ENCODE results near the gene SIRT5.

The SIRT5 gene

DNA sequence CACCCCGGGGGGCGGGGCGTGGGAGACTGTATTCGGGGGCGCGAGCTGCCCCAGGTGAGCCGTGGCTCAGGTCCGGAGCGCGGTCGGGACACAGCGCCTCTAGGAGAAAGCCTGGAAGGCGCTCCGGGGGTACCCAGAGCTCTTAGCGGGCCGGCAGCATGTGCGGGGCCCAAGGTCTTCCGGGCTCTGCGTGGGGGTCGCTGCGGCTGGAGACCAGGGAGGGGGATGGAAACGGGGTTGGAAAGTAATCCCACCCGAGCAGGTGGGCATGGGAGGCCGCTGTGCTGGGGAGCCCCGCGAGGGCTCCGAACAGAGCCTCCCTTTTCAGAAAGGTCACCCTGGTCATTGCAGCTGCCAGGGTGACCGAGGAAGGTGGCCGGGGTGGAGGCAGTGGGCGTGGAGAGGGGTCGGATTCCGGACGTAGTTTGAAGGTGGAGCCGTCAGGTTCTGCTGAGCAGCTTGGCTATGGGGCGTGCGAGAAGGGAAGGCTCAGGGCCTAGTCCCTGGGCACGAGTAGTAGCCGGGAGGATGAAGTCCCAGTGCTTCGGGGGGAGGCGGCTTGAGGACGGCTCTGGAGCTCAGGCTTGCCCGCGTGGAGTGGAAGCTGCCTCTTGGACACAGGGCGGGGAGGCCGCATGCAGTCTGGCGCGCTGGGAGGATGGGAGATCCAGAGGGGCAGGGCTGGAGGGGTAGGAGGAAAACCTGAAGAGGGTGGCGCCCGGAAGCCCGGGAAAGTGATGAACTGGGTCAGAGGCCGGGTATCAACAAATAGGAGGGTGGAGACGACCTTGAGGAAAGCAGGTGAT, at the start of gene SIRT5:
SIRT5 (plus strand) TSS at position 31 of the 806 bp plus-strand sequence. CDS start 9,510 bp downstream, outside the sequence.
- peak; percentile 60 for DNase-seq

DNA sequence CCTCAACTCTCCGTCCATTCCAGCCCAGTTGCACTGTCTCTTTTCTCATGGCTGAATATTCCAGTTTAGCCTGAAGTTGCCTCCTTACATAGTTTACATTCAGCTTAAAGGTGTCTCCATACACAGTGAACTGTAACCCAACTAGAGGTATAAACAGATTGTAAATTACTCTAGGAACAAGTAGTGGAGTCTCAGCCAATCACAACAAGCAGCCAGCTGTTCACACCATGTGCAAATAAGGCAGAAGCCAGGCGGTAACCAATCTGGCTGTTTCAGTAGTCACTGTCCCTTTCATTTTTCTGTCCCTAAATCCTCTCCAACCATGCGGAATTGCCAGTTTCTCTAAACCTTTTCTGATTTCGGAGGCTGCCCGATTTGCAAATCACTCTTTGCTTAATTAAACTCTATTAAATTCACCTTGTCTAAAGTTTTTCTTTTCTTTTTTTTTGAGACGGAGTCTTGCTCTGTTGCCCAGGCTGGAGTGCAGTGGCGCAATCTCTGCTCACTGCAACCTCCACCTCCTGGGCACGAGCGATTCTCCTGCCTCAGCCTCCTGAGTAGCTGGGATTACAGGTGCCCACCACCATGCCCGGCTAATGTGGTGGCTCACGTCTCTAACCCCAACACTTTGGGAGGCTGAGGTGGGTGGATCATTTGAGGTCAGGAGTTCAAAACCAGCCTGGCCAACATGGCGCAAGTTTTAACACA, 49.4 kb upstream of the SIRT5 start:
- DNase-seq: no peak

DNA sequence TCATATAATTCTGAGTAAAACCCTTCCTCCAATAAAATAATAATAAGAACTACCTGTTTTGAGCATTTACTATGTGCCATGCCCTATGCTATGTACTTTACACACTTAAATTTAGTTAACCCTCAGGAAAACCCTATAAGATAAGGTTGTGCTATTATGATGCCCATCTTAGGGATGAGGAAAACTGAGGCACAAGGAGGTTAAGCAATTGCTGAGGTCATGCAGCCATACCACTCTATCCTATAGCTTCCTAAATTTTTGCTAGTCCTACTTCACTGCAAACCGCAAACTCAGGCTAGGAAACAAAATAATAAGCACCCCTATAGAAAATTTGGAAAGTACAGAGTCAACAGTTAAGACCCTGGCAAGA, 48.1 kb upstream of the SIRT5 start:
- no peak for DNase-seq

DNA sequence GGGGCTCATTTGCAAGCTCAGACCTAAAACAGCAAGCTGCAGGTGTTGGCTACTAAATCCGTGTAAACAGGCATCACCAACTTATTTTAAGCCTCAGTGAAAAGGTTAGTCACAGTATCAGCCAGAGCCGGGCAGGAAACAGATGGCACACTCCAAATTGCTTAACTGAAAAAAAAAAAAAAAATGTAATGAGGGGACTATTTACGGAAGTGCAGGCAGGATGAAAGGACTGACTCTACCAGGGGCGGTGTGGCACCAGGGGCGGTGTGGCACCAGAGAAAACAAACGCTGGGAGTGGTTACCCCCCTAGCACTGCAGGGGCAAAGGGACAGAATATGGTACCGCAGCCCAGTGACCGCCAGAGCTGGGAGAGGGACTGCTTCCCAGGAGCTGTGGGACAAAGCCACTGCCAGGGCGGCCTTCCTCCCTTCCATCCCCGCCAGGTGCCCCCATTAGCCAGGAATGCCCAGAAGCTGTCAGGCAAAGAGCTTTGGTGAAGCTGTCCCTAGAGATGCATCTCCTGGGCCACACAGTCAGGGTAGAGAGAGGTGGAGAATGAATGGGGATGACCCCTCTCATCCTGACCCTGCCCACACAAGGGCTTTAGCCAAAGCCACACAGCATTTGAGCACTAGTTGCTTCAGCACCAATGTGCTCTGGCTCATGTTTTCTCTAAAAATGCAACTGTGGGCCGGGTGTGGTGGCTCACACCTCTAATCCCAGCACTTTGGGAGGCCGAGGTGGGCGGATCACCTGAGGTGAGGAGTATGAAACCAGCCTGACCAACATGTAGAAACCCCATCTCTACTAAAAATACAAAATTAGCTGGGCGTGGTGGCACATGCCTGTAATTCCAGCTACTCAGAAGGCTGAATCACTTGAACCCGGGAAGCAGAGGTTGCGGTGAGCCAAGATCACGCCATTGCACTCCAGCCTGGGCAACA, 47.4 kb upstream of the SIRT5 start:
- DNase-seq: peak; percentile 3

DNA sequence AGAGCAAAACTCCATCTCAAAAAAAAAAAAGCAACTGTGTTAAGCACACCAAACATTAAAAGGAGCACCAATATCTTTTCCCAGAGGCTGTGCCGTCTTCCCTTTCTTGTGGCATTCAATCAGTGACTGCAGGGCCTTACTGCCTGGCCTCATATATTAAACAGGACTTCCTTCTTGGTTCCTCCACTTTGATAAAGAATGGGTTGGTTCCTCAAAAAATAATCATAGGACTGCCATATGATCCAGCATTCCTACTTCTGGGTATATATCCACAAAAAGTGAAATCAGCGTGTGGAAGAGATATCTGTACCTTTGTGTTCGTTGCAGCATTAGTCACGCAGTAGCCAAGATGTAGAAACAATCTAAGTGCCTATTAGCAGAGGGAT, 46.7 kb upstream of the SIRT5 start:
- no peak for DNase-seq

GRCh38 chr6:13528232-13528631, 46.2 kb upstream of the SIRT5 start:
- DNase-seq: no peak

- no peak for DNase-seq
Measured at GRCh38 chr6:13528777-13529343, 45.5 kb upstream of the SIRT5 start.

GRCh38 chr6:13531956-13532355, 42.4 kb upstream of the SIRT5 start:
- DNase-seq: no peak

- no peak for DNase-seq
Measured at GRCh38 chr6:13534536-13534935, 39.9 kb upstream of the SIRT5 start.

DNA sequence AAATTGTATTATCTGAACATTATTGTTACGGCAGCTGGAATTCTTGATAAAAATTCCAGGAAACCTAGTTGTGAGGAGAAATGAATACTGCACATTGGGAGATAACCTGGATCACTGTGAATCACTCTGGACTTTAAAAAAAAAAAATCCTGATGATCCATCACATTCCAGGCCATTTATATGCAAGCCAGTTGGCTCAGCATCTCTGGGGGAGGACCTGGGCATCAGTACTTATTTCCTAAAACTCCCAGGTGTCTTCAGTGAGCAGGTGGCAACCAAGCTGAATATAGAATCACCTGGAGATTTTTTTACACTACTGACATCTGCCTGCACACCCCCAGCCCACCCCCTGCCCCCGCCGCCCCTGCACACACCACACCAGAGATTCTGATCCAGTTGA, 39.1 kb upstream of the SIRT5 start:
- no peak for DNase-seq

GRCh38 chr6:13536796-13537526, 37.4 kb upstream of the SIRT5 start:
- no peak for DNase-seq

DNA sequence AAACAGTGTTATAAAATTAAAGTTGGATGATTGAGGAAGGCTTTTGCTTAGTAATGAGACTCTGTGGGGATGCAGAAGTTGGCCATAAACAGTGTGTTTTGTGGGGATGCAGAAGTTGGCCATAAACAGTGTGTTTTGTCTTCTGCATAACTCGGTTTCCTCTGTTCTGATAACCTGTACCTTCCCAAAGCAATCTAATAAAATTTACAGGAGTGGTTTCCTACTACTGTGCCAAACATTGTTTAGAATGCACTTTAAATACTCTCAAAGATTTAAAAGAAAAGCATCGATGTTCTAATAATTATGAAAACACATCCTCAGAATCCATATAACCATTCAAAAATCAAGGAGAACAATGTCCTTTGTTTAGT, 36.9 kb upstream of the SIRT5 start:
- DNase-seq: no peak

- DNase-seq: no peak
Measured at GRCh38 chr6:13538084-13538483, 36.3 kb upstream of the SIRT5 start.

GRCh38 chr6:13538600-13538999, 35.8 kb upstream of the SIRT5 start:
- no peak for DNase-seq

- no peak for DNase-seq
Measured at GRCh38 chr6:13539572-13539971, 34.8 kb upstream of the SIRT5 start.

DNA sequence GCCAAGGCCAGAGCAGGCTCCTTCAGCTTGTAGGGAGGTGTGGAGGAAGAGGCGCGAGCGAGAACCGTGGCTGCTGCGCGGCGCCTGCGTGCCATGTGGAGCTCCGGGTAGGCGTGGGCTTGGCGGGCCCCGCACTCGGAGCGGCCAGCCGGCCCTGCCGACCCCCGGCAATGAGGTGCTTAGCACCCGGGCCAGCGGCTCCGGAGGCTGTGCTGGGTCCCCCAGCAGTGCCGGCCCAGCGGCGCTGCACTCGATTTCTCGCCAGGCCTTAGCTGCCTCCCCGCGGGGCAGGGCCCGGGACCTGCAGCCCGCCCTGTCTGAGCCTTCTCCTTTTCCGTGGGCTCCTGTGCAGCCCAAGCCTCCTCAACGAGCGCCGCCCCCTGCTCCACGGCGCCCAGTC, 32.9 kb upstream of the SIRT5 start:
- no peak for DNase-seq

DNA sequence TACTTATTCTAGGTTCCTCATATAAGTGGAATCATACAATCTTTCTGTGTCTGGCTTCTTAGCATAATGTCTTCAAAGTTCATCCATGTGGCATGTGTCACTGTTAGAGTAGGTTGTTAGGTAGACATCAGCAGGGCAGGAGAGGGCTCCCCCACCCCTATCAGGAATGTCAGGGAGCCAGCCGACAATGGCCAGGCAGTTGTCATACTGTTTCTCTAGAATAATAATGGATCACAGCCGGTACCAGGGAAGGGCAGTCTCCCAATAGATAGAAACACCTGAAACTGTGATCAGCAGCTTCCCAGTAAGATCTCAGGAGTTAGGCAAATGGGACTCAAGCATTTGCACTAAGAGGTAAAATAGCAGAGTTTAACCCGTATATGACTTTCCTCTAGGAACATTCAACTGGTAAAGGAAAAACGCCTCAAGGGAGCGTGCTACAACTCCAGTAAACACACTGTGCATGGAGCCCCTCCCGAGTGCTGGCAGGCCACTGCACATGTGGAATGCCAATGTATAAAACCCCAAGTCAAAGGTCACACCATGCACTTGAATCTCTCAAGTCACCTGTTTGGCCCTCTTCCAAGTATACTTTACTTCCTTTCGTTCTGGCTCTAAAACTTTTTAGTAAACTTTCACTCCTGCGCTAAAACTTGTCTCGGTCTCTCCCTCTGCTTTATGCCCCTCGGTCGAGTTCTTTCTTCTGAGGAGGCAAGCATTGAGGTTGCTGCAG, 29.8 kb upstream of the SIRT5 start:
- no peak for DNase-seq

DNA sequence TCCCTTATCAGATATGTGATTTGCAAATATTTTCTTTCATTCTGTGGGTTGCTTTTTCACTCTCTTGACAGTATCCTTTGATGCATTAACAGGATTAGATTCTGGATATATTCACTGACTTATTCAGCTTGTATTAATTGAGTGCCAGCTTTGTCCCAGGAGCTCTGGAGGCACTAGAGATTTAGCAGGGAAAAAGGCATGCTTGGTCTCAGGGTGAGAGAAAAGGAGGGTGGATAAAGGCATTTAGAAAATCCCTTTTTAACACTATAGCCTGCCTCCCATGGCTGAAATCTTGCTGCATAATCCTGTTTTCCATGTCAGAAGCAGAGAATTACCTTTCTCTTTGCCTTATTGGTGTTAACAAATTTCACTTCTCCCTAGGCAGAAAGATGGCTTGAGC, 28.5 kb upstream of the SIRT5 start:
- DNase-seq: no peak

GRCh38 chr6:13548500-13549210, 25.7 kb upstream of the SIRT5 start:
- DNase-seq: no peak

DNA sequence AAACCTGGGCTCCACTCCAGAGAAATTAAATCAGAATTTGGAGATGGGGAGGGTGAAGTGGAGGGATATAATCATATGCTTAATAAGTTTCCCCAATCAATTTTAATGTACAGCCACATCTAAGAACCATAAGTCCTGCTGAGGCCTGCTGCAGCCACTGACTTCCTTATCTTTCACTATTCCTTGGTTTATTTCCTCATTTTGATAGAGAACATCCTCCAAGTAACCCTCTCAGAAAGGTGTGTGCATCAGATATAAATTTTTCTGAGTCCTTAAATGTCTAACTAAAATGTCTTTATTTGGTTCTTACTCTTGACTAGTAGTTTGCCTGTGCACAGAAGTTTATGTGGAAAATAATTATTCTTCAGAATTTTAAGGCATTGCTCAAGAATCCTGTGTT, 23.7 kb upstream of the SIRT5 start:
- no peak for DNase-seq

DNA sequence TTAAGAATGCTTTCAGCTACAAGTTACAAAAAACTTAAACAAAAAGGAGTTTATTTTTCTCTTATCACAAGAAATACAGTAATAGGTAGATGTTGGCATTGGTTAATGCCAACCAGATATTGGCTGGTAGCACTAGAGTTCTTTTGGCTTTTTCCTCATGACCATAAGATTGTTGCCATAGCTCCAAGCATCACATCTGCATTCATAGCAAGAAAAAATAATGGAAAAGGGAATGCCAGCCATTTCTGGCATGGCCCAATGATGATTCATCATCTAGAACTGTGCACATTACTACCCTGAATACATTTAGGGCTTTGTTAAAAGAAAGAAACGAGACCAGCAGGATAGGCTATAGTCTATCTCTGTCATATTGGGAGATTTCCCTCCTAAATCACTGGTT, 20.8 kb upstream of the SIRT5 start:
- DNase-seq: no peak
